Esophagus squamous epithelium (tissue), 5 donors: ENCODE measurements around the gene CXXC1. TPM values are rescaled to one million over a fixed set of nuclear protein-coding genes. Genes with fewer than 3 reads are reported as not detected.
"Not testable (repeated sequence)": the region's sequence is repeated elsewhere in the genome, so short reads cannot be mapped to it uniquely, and the experiment has no call there.

Experiments
- DNase-seq: peaks from one replicate; lab custom pipeline; 2025; lab: John Stamatoyannopoulos, UW
- H3K27ac ChIP-seq, 4 donors: fragments of 200-600 bp; sonication (generic); one replicate each; pipeline ENCODE4 v1.5.1; 2016 to 2019; ENCODE audit warnings: mild to moderate bottlenecking in 1 of 4
- H3K27me3 ChIP-seq, 4 donors: fragments of 200-600 bp; sonication (generic); 1 replicate in 3 of 4; 2 replicates in 1 of 4; pipeline versions ENCODE4 v1.5.1 to v1.6.0; 2017 to 2021; ENCODE audit warnings: antibody characterized with exemption in 1 of 4
- H3K36me3 ChIP-seq, 3 donors: fragments of 200-600 bp; sonication (generic); one replicate each; pipeline ENCODE4 v1.5.1; 2016 to 2019
- H3K4me1 ChIP-seq, 3 donors: fragments of 200-600 bp; sonication (generic); one replicate each; pipeline ENCODE4 v1.5.1; 2017 to 2019
- H3K4me3 ChIP-seq, 4 donors: fragments of 200-600 bp; sonication (generic); 1 replicate in 3 of 4; 2 replicates in 1 of 4; pipeline ENCODE4 v1.5.1; 2016 to 2019; ENCODE audit warnings: mild to moderate bottlenecking in 2 of 4, moderate library complexity in 1 of 4
- H3K9me3 ChIP-seq, 3 donors: fragments of 200-600 bp; sonication (generic); one replicate each; pipeline ENCODE4 v1.5.1; 2016 to 2019
- CTCF ChIP-seq, 6 experiments: fragments of 450-650 bp in 4 of 6; fragments of 200-600 bp in 2 of 6; sonication (generic) in 2 of 6; IDR thresholded peaks; one replicate each; pipeline ENCODE4 v1.5.1; 2016 to 2019; ENCODE audit warnings: antibody characterized with exemption in 6 of 6, mild to moderate bottlenecking in 4 of 6, moderate library complexity in 4 of 6
- POLR2A ChIP-seq, 4 donors: fragments of 450-650 bp; IDR thresholded peaks; one replicate each; pipeline ENCODE4 v1.6.1; 2017; ENCODE audit warnings: antibody characterized with exemption in 4 of 4, mild to moderate bottlenecking in 4 of 4, moderate library complexity in 3 of 4
- WGBS, 2 donors: methylation state at CpG; one replicate each; pipeline ENCODE4 v1.1.5; 2018; 5-methylcytosine and 5-hydroxymethylcytosine counted together
- intact Hi-C: fragments of 100-400 bp; cut with DNase I; formaldehyde crosslinking; loops from one replicate; pipeline ENCODE4 v1.15.0; 2022
- total RNA-seq, 4 donors: library from RNA; depleted of rRNA; stranded (reverse); fragments of >200 nt; gene quantifications; one replicate each; pipeline ENCODE4 v1.1.0, GENCODE V29; 2016
- donor health status: DM: yes; HTN: yes; CAD: no.

The CXXC1 gene
- total RNA-seq, 4 donors from 2014 or later, result 42.0 to 58.9 (median 53.9) TPM

- WGBS, 2 donors, result 76 to 84% methylated on average over 7 of the region's 7 CpGs
- no peaks in the 10 kb centered on the region for H3K9me3 ChIP-seq
Measured at GRCh38 chr18:50312296-50313030, 25.0 kb upstream of the CXXC1 start.

GRCh38 chr18:50311650-50312049 lies 24.2 kb upstream of the CXXC1 start:
- WGBS, 2 donors, result 80 to 88% methylated on average over 3 of the region's 3 CpGs
- Histone ChIP-seq H3K27ac (no peak overlapping the region), H3K9me3 (no peaks in the 10 kb centered on the region), H3K4me1 (peaks cover 0 to 21% (median 9%) of the 10 kb centered on the region in 3 donors), H3K4me3 (no peak overlapping the region), H3K27me3 (peaks cover 0 to 61% (median 2%) of the 10 kb centered on the region in 4 donors), H3K36me3 (no peaks in the 10 kb centered on the region)
- intact Hi-C loops, result no loop called here
- DNase-seq, result no peak
- TF ChIP-seq CTCF (IDR thresholded peaks at IDR 0.05) (no peak), POLR2A (IDR thresholded peaks at IDR 0.05) (no peak)

More at GRCh38 chr18:50312296-50313030, 25.0 kb upstream of the CXXC1 start:
- Histone ChIP-seq H3K4me1 (peaks cover 0 to 14% (median 2%) of the 10 kb centered on the region in 3 donors), H3K27me3 (peaks cover 0 to 56% (median 2%) of the 10 kb centered on the region in 4 donors), H3K27ac (no peak overlapping the region), H3K36me3 (no peaks in the 10 kb centered on the region), H3K4me3 (no peak overlapping the region)
- DNase-seq, result no peak
- TF ChIP-seq CTCF (IDR thresholded peaks at IDR 0.05) (no peak), POLR2A (IDR thresholded peaks at IDR 0.05) (no peak)
- intact Hi-C loops, result no loop called here

GRCh38 chr18:50310080-50310479 lies 22.6 kb upstream of the CXXC1 start:
- Histone ChIP-seq H3K9me3 (peaks cover 0 to 4% (median 0%) of the 10 kb centered on the region in 3 donors), H3K27me3 (peaks cover 0 to 68% (median 0%) of the 10 kb centered on the region in 4 donors), H3K4me3 (no peak overlapping the region), H3K27ac (no peak overlapping the region), H3K36me3 (no peaks in the 10 kb centered on the region), H3K4me1 (peaks cover 0 to 21% (median 9%) of the 10 kb centered on the region in 3 donors)
- intact Hi-C loops, result no loop called here
- WGBS, 2 donors, result 81 to 83% methylated on average over 8 to 10 of the region's 10 CpGs
- DNase-seq, result no peak
- TF ChIP-seq CTCF (IDR thresholded peaks at IDR 0.05) (no peak), POLR2A (IDR thresholded peaks at IDR 0.05) (no peak)

DNA sequence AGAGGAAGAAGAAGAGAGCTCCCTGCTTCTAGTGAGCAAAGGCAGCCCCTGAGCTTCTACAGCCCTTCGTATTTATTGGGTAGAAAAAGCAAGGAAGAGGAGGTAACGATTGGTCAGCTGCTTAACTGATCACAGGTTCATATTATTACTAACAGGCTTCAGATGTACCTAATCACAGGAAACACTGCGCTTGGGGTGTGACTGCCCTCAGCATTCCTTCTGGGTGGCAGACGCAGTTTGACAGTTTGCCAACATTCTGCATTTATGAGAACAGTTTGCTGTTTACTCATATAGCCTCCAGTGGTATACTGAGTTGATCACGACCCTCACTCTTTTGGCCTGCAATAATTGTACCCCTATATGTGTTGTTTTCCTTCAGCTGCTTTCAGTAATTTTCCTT lies 21.4 kb upstream of the CXXC1 start:
- H3K9me3 ChIP-seq, H3K4me3 ChIP-seq, H3K36me3 ChIP-seq, intact Hi-C loops, DNase-seq: not testable (repeated sequence)
- H3K4me1 ChIP-seq, result peaks cover 0 to 21% (median 9%) of the 10 kb centered on the region in 3 donors
- peak overlapping the region in 2 of 4 donors; percentile 2 to 65 for H3K27ac ChIP-seq
- peaks cover 0 to 71% (median 0%) of the 10 kb centered on the region in 4 donors for H3K27me3 ChIP-seq
- WGBS, 2 donors, result 41 to 54% methylated on average over 5 of the region's 5 CpGs

- intact Hi-C loops, result no loop called here
- Histone ChIP-seq H3K4me3 (peak overlapping the region; percentile 17 to 68 (median 46)), H3K27ac (peak overlapping the region; percentile 8 to 65 (median 48)), H3K4me1 (peaks cover 0 to 21% (median 9%) of the 10 kb centered on the region in 3 donors), H3K27me3 (peaks cover 0 to 78% (median 0%) of the 10 kb centered on the region in 4 donors), H3K36me3 (no peaks in the 10 kb centered on the region), H3K9me3 (peaks cover 0 to 7% (median 0%) of the 10 kb centered on the region in 3 donors)
- DNase-seq, result peak; percentile 68
- TF ChIP-seq CTCF (IDR thresholded peaks at IDR 0.05), result no peak
- TF ChIP-seq POLR2A (IDR thresholded peaks at IDR 0.05), result peak in 1 of 4 donors; percentile 8
- 2 to 6% methylated on average over 20 to 26 of the region's 26 CpGs for WGBS, 2 donors
Measured at GRCh38 chr18:50307738-50308470, 20.4 kb upstream of the CXXC1 start.
